Measurements from ENCODE around the gene AGRP.

Gene AGRP

GRCh38 chr16:67477960-67478554 is 5.3 kb downstream of the AGRP start:
- TF ChIP-seq SIN3A (IDR thresholded peaks at IDR 0.05; ENCODE audit: borderline replicate concordance, insufficient read depth, low read length) (no peak), REST (IDR thresholded peaks at IDR 0.05; ENCODE audit: insufficient read depth in 1 of 2, low read depth in 2 of 2, low read length in 2 of 2) (no peak), TAF1 (IDR thresholded peaks at IDR 0.05; ENCODE audit: borderline replicate concordance, insufficient read depth, low read length) (no peak), FOXP2 (optimal IDR thresholded peaks at IDR 0.05; ENCODE audit: borderline replicate concordance, extremely low read depth, extremely low read length, insufficient read depth) (no peak), POLR2AphosphoS5 (IDR thresholded peaks at IDR 0.05; ENCODE audit: low read depth, low read length) (no peak)

DNA sequence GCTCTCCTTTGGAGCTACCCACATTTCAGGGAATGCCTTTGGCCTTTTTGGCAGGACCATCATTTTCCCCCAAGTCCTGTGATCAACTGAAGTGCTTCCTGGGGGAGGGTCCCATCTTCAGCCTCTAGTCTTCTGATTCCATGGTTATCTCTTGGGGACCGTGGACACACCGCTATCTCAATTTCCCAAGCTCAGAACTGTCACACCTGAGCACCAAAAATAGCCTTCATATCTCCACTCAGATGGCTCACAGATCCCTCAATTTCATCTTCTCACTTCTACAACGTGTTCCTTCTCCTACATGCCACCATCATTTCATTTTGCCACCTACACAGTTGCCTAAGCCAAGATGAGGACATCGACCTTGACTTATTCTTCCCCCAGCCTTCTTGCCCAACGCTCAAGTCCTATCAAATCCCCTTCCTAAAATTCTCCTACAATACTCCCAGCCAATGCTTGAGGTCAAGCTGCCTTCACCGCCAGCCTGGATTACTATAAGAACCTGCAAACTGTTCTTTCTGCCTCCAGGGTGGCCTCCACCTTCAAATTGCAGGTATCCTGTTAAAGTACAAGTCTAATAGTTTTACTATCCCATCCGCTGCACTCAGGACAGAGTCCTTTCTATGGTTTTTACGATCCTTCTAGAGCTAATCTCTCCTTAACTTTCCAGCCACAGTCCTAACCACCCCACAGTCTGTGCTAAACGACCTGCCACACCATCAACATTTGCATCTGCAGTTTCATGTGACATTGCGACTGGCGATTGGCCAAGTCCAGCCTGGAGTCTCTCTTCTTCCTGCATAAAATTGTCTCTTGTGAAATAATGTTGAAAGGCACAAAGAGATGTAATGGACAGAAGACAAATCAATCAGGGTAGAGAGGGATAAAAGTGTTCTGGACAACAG is 8.5 kb downstream of the AGRP start:
- TF ChIP-seq SIN3A (IDR thresholded peaks at IDR 0.05; ENCODE audit: borderline replicate concordance, insufficient read depth, low read length) = no peak
- no peak for TF ChIP-seq TAF1 (IDR thresholded peaks at IDR 0.05; ENCODE audit: borderline replicate concordance, insufficient read depth, low read length)
- no peak for TF ChIP-seq REST (IDR thresholded peaks at IDR 0.05; ENCODE audit: insufficient read depth in 1 of 2, low read depth in 2 of 2, low read length in 2 of 2)
- no peak for TF ChIP-seq FOXP2 (optimal IDR thresholded peaks at IDR 0.05; ENCODE audit: borderline replicate concordance, extremely low read depth, extremely low read length, insufficient read depth)
- TF ChIP-seq POLR2AphosphoS5 (IDR thresholded peaks at IDR 0.05; ENCODE audit: low read depth, low read length) = no peak

DNA sequence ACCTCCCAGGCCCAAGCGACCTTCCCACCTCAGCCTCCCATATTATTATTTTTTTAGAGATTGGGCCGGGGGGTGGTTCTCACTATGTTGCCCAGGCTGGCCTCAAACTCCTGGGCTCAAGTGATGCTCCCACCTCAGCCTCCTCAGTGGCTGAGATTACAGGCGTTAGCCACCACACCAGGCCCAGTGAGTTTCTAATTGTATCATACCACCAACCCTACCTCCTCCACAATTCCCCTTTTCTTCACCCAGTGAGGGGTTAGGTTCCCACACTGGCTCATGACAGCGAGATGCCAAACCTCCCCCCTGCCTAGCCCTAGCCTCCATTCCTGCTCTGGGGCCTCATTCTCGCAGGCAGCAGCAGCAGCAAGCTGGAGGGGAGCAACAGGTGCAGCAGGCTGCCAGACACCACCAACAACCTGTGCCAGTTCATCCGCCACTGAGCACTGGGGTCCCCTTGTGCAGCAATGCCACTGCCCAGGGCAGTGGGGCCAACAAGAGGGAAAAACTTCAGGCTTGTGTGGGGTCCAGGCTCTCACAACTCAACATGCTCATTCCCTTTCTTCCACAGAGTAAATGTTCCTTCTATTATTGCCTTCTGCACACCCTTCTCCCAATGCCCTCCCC is 11.5 kb downstream of the AGRP start:
- TF ChIP-seq FOXP2 (optimal IDR thresholded peaks at IDR 0.05; ENCODE audit: borderline replicate concordance, extremely low read depth, extremely low read length, insufficient read depth) = no peak
- no peak for TF ChIP-seq POLR2AphosphoS5 (IDR thresholded peaks at IDR 0.05; ENCODE audit: low read depth, low read length)
- no peak for TF ChIP-seq REST (IDR thresholded peaks at IDR 0.05; ENCODE audit: insufficient read depth in 1 of 2, low read depth in 2 of 2, low read length in 2 of 2)
- no peak for TF ChIP-seq SIN3A (IDR thresholded peaks at IDR 0.05; ENCODE audit: borderline replicate concordance, insufficient read depth, low read length)

- TF ChIP-seq SIN3A (IDR thresholded peaks at IDR 0.05; ENCODE audit: borderline replicate concordance, insufficient read depth, low read length) = no peak
- TF ChIP-seq POLR2AphosphoS5 (IDR thresholded peaks at IDR 0.05; ENCODE audit: low read depth, low read length) = no peak
- no peak for TF ChIP-seq TAF1 (IDR thresholded peaks at IDR 0.05; ENCODE audit: borderline replicate concordance, insufficient read depth, low read length)
- TF ChIP-seq FOXP2 (optimal IDR thresholded peaks at IDR 0.05; ENCODE audit: borderline replicate concordance, extremely low read depth, extremely low read length, insufficient read depth) = no peak
- TF ChIP-seq REST (IDR thresholded peaks at IDR 0.05; ENCODE audit: insufficient read depth in 1 of 2, low read depth in 2 of 2, low read length in 2 of 2) = no peak
Measured at GRCh38 chr16:67470359-67470758, 13.0 kb downstream of the AGRP start.
